K562 (cell line): ENCODE results near the gene LAMA5. TPM values are rescaled to one million over a fixed set of nuclear protein-coding genes. Genes with fewer than 3 reads are reported as not detected.

Source experiments
- ATAC-seq: fragments of 200-7000 bp; cut with Tn5 transposase; 3 replicates; pipeline ENCODE4 v1.9.1; 2020; ENCODE audit warnings: moderate library complexity
- BruUV-seq: library from RNA; stranded (reverse); fragments of 400-500 nt; replicated peaks from 2 replicates; lab custom pipeline; 2021; lab: Mats Ljungman, UMichigan
- CTCF ChIA-PET: fragments of 300-600 bp; formaldehyde crosslinking; extraction: SDS; loops from one replicate; lab custom pipeline; 2021; ENCODE audit warnings: low intra/inter-chr PET ratio; lab: Yijun Ruan, JAX
- POLR2A ChIA-PET: fragments of 300-600, 350-650 bp; sonication (Branson Sonifier 250); formaldehyde crosslinking; extraction: SDS; loops from one replicate; lab custom pipeline; 2021; ENCODE audit warnings: antibody characterized with exemption, inconsistent platforms; lab: Yijun Ruan, JAX
- DNase-seq, 4 experiments: peaks; one replicate each; pipeline versions ENCODE4 v3.0.0 to v3.0.0-alpha.2; 2011 to 2018; ENCODE audit warnings: low spot score in 3 of 4, mixed read lengths in 3 of 4; ENCODE audit errors: extremely low read depth in 1 of 4
- FAIRE-seq: peaks from 2 replicates; lab custom pipeline; 2011; peaks lifted over from hg19 to GRCh38; lab: Jason Lieb, UNC
- H2AFZ ChIP-seq: 2 replicates; pipeline ENCODE4 v1.6.0; 2011; ENCODE audit warnings: low read depth, low read length, control low read depth, inconsistent platforms
- H3K27ac ChIP-seq: fragments of 200-600 bp; 3 replicates; pipeline ENCODE4 v1.8.0; 2011; ENCODE audit warnings: low read depth, mild to moderate bottlenecking, control low read depth, inconsistent platforms, low read length, moderate library complexity, mixed read lengths; ENCODE audit errors: extremely low read depth
- H3K27me3 ChIP-seq, 2 experiments: fragments of 300-600 bp in 1 of 2; 2 replicates in 1 of 2; 3 replicates in 1 of 2; pipeline versions ENCODE4 v1.6.0 to v1.8.0; 2011; ENCODE audit warnings: inconsistent platforms in 2 of 2, low read length in 2 of 2, mild to moderate bottlenecking in 1 of 2, mixed read lengths in 1 of 2, moderate library complexity in 1 of 2; ENCODE audit not compliant: control insufficient read depth in 2 of 2, insufficient read depth in 2 of 2
- H3K36me3 ChIP-seq: fragments of 300-600 bp; 3 replicates; pipeline ENCODE4 v1.8.0; 2011; ENCODE audit warnings: mild to moderate bottlenecking, low read length, inconsistent platforms; ENCODE audit not compliant: control insufficient read depth, insufficient read depth
- H3K4me1 ChIP-seq, 2 experiments: fragments of 200-600 bp in 1 of 2; replicated peaks in 1 of 2; 2 replicates in 1 of 2; 3 replicates in 1 of 2; pipeline versions ENCODE4 v1.5.1 to v1.8.0; 2011; ENCODE audit warnings: inconsistent platforms in 2 of 2, low read length in 2 of 2, mild to moderate bottlenecking in 1 of 2, mixed read lengths in 1 of 2, moderate library complexity in 1 of 2; ENCODE audit not compliant: control insufficient read depth in 2 of 2, insufficient read depth in 2 of 2
- H3K4me2 ChIP-seq: 2 replicates; pipeline ENCODE4 v1.6.1; 2011; ENCODE audit warnings: low read length, control low read depth, inconsistent platforms, mixed read lengths; ENCODE audit not compliant: insufficient read depth
- H3K4me3 ChIP-seq: fragments of 200-600 bp; sonication (generic), shearing (Covaris generic); 2 replicates; pipeline ENCODE4 v1.5.1; 2016; ENCODE audit warnings: control low read depth, inconsistent platforms
- H3K79me2 ChIP-seq: fragments of 200-600 bp; 3 replicates; pipeline ENCODE4 v1.8.0; 2011; ENCODE audit warnings: low read length, inconsistent platforms; ENCODE audit not compliant: control insufficient read depth, insufficient read depth
- H3K9ac ChIP-seq, 2 experiments: 2 replicates each; pipeline versions ENCODE4 v1.6.0 to v1.6.1; 2011; ENCODE audit warnings: low read depth in 2 of 2, low read length in 2 of 2, control low read depth in 1 of 2, inconsistent platforms in 1 of 2, mild to moderate bottlenecking in 1 of 2, mixed read lengths in 1 of 2; ENCODE audit not compliant: insufficient read depth in 1 of 2
- H3K9me1 ChIP-seq: one replicate; pipeline ENCODE4 v1.6.0; 2011; ENCODE audit warnings: inconsistent platforms, mild to moderate bottlenecking, low read length, moderate library complexity; ENCODE audit not compliant: control insufficient read depth, insufficient read depth
- H3K9me3 ChIP-seq: replicated peaks from 2 replicates; pipeline ENCODE4 v1.5.1; 2011; ENCODE audit warnings: low read depth, low read length, inconsistent platforms; ENCODE audit not compliant: control insufficient read depth, insufficient read depth
- H4K20me1 ChIP-seq: replicated peaks from 2 replicates; pipeline ENCODE4 v1.6.1; 2011; ENCODE audit warnings: low read length, inconsistent platforms, mixed read lengths; ENCODE audit not compliant: control insufficient read depth, insufficient read depth
- ATF3 ChIP-seq, 2 experiments: fragments of 450-650 bp in 1 of 2; sonication (generic) in 1 of 2; formaldehyde crosslinking in 1 of 2; IDR thresholded peaks in 1 of 2; conservative IDR thresholded peaks in 1 of 2; 2 replicates each; pipeline versions ENCODE4 v1.6.1 to v1.8.1; 2016 to 2023; ENCODE audit warnings: mild to moderate bottlenecking in 2 of 2, moderate library complexity in 2 of 2, inconsistent platforms in 1 of 2, missing genetic modification reagents in 1 of 2
- IRF1 ChIP-seq: sonication (generic); formaldehyde crosslinking; IDR thresholded peaks from 2 replicates; pipeline ENCODE4 v1.8.0; 2022; ENCODE audit warnings: missing genetic modification reagents, mild to moderate bottlenecking, borderline replicate concordance
- JUNB ChIP-seq: fragments of 450-650 bp; formaldehyde crosslinking; conservative IDR thresholded peaks from 2 replicates; pipeline ENCODE4 v1.4.0; 2020; ENCODE audit warnings: mild to moderate bottlenecking
- PYGO2 ChIP-seq: fragments of 450-650 bp; IDR thresholded peaks from 2 replicates; pipeline ENCODE4 v1.6.1; 2016; ENCODE audit warnings: mild to moderate bottlenecking, missing genetic modification characterization, moderate library complexity, missing compliant biosample characterization
- SMAD1 ChIP-seq: fragments of 150-350 bp; IDR thresholded peaks from 2 replicates; pipeline ENCODE4 v1.6.1; 2014; ENCODE audit warnings: low read length, low read depth; ENCODE audit not compliant: partially characterized antibody
- SRSF9 ChIP-seq: fragments of 200-400 bp; formaldehyde crosslinking; IDR thresholded peaks from 2 replicates; pipeline ENCODE4 v1.6.1; 2017; ENCODE audit warnings: low read depth, low read length, borderline replicate concordance
- ZEB2 ChIP-seq: fragments of 450-650 bp; IDR thresholded peaks from 2 replicates; pipeline ENCODE4 v1.6.1; 2016
- ZNF830 ChIP-seq: fragments of 250-450 bp; sonication (Bioruptor Pico); IDR thresholded peaks from 2 replicates; pipeline ENCODE4 v1.5.0; 2021; ENCODE audit warnings: mild to moderate bottlenecking
- WGBS: fragments of 100-300 bp; shearing (Covaris generic); methylation state at CpG from one replicate; pipeline ENCODE4 v1.1.6; 2016; ENCODE audit warnings: low coverage, mixed read lengths; ENCODE audit not compliant: insufficient coverage; ENCODE audit errors: missing lambda C conversion rate; 5-methylcytosine and 5-hydroxymethylcytosine counted together
- in situ Hi-C: fragments of 300-500 bp; cut with MboI; formaldehyde crosslinking; loops from 4 replicates; pipeline ENCODE4 v1.15.0; 2018; ENCODE audit warnings: inconsistent platforms, mixed read lengths
- intact Hi-C: fragments of 100-400 bp; cut with micrococcal nuclease; formaldehyde crosslinking; loops from 2 replicates; pipeline ENCODE4 v1.14.2; 2022
- polyA plus RNA-seq, 8 experiments: library from polyadenylated mRNA; depleted of rRNA in 4 of 8; stranded (reverse) in 5 of 8; unstranded in 3 of 8; fragments of >200 nt; fragmentation: Nextera tagmentation in 2 of 8; fragmentation: Illumina TruSeq in 1 of 8; extraction: Ambion mirVana in 2 of 8; extraction: Trizol in 1 of 8; gene quantifications; 2 replicates each; pipeline versions ENCODE4 v1.2.1 to v1.2.3, GENCODE V29; 2011 to 2014; ENCODE audit warnings: inconsistent platforms in 1 of 8, missing spikeins in 1 of 8
- total RNA-seq, 7 experiments: library from RNA; depleted of rRNA in 6 of 7; stranded (reverse); fragments of >200 nt in 6 of 7; fragmentation: Illumina TruSeq in 2 of 7; extraction: Trizol in 2 of 7; gene quantifications; 2 replicates each; pipeline versions ENCODE4 v1.2.1 to v1.2.3, GENCODE V29; 2011 to 2021; ENCODE audit warnings: low replicate concordance in 1 of 7
- TF ChIP-seq, protein P1 (sequence below): fragments of 250-450 bp; sonication (Bioruptor Pico); IDR thresholded peaks from 2 replicates; pipeline ENCODE4 v1.4.0; 2020; ENCODE audit warnings: mild to moderate bottlenecking, moderate library complexity, borderline replicate concordance

The LAMA5 gene
- total and polyA plus RNA-seq, 9 of the 15 experiments (the other 6 are each of a cell fraction or from before 2014, with no cell fraction given): 0.31 to 101 (median 7.8) TPM

GRCh38 chr20:62285151-62285550 is 82.0 kb downstream of the LAMA5 start:
- no peak for TF ChIP-seq SMAD1
- no peak for TF ChIP-seq ZEB2
- TF ChIP-seq IRF1 (CRISPR knock-in tag): no peak
- no peak for TF ChIP-seq SRSF9
- TF ChIP-seq, protein P1, sequence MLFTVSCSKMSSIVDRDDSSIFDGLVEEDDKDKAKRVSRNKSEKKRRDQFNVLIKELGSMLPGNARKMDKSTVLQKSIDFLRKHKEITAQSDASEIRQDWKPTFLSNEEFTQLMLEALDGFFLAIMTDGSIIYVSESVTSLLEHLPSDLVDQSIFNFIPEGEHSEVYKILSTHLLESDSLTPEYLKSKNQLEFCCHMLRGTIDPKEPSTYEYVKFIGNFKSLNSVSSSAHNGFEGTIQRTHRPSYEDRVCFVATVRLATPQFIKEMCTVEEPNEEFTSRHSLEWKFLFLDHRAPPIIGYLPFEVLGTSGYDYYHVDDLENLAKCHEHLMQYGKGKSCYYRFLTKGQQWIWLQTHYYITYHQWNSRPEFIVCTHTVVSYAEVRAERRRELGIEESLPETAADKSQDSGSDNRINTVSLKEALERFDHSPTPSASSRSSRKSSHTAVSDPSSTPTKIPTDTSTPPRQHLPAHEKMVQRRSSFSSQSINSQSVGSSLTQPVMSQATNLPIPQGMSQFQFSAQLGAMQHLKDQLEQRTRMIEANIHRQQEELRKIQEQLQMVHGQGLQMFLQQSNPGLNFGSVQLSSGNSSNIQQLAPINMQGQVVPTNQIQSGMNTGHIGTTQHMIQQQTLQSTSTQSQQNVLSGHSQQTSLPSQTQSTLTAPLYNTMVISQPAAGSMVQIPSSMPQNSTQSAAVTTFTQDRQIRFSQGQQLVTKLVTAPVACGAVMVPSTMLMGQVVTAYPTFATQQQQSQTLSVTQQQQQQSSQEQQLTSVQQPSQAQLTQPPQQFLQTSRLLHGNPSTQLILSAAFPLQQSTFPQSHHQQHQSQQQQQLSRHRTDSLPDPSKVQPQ (CRISPR knock-in tag): no peak
- TF ChIP-seq PYGO2 (tag): no peak
- TF ChIP-seq ATF3 (IDR thresholded peaks at IDR 0.05): no peak
- TF ChIP-seq ATF3 (CRISPR knock-in tag; conservative IDR thresholded peaks at IDR 0.05): no peak
- TF ChIP-seq JUNB (CRISPR knock-in tag): no peak
- TF ChIP-seq ZNF830: no peak
- no peak overlapping the region for H3K4me2 ChIP-seq
- H3K79me2 ChIP-seq: no peaks in the 10 kb centered on the region
- no peak overlapping the region for H3K9ac ChIP-seq
- no peak overlapping the region for H3K4me3 ChIP-seq
- ChIA-PET CTCF (no interaction called here), POLR2A (interaction anchor here (0.7 to 1.8 kb wide), 2 partner anchors 11 to 102 kb away, joined by 3 to 6 read pairs; partner anchors contain the start of gene RPS21)
- no peak for FAIRE-seq
- no peaks in the 10 kb centered on the region for H4K20me1 ChIP-seq
- no peaks in the 10 kb centered on the region for H3K9me3 ChIP-seq
- peaks cover 36% of the 10 kb centered on the region; the same call in 2 of the 3 replicates for H3K36me3 ChIP-seq
- no peaks in the 10 kb centered on the region for H3K9me1 ChIP-seq
- no TSS peak for BruUV-seq
- no peak overlapping the region for H3K27ac ChIP-seq
- no peak overlapping the region for H2AFZ ChIP-seq
- no peak for ATAC-seq
- no peak for DNase-seq
- H3K27me3 ChIP-seq: no peaks in the 10 kb centered on the region
- in situ Hi-C loops (no loop called here), intact Hi-C loops (no loop called here)
- H3K4me1 ChIP-seq: peaks cover 0 to 9% of the 10 kb centered on the region in 2 experiments; a peak in 1 of 5 replicates
- WGBS: 73% methylated on average over 6 of the region's 6 CpGs
